GM20000 (cell line): ENCODE measurements around the gene BCL2L2.
A peak's percentile ranks its signal among the peaks of the same experiment; 100 is the strongest.

Experiments used
- DNase-seq: peaks from one replicate; pipeline ENCODE4 v3.0.0; 2012; ENCODE audit warnings: low spot score
- TF ChIP-seq, protein P1 (sequence below): IDR thresholded peaks from 2 replicates; pipeline ENCODE4 v1.5.1; 2012; ENCODE audit warnings: mild to moderate bottlenecking, control low read depth; ENCODE audit errors: extremely low read depth, missing control alignments

Gene BCL2L2

GRCh38 chr14:23297096-23297495 lies 9.5 kb upstream of the BCL2L2 start:
- DNase-seq, result no peak
- TF ChIP-seq, protein P1, sequence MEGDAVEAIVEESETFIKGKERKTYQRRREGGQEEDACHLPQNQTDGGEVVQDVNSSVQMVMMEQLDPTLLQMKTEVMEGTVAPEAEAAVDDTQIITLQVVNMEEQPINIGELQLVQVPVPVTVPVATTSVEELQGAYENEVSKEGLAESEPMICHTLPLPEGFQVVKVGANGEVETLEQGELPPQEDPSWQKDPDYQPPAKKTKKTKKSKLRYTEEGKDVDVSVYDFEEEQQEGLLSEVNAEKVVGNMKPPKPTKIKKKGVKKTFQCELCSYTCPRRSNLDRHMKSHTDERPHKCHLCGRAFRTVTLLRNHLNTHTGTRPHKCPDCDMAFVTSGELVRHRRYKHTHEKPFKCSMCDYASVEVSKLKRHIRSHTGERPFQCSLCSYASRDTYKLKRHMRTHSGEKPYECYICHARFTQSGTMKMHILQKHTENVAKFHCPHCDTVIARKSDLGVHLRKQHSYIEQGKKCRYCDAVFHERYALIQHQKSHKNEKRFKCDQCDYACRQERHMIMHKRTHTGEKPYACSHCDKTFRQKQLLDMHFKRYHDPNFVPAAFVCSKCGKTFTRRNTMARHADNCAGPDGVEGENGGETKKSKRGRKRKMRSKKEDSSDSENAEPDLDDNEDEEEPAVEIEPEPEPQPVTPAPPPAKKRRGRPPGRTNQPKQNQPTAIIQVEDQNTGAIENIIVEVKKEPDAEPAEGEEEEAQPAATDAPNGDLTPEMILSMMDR, result no peak

DNA sequence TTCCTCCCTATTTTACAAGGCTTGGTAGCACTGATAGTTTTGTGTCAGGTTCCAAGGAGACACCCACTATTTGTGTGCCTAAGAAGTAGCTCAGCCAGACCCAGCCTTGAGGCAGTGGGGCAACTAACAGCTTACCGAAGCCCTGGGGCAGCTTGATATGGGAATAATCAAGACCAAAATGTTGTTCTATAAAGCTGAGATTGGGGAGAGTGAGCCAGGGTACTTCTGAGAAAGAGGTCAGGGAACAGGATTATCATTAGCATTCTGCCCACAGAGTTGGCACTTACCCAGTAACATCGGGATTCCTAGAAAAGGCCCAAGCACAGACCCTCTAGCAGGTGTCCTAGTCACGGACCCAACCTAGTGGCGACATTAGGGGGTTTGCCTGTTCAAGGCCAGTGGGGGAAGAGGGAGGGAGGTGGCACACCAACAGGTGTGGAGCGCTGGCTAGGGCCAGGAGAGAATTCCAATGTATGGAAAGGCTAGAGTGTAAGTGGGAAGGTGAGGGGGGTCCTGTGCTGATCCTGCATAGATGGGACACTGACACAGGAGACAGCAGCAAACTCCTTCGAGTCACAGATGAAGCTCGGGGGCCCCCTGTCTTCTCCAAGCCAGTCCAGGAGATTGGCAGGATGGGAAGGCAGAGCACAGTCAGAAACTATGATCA lies 8.9 kb upstream of the BCL2L2 start:
- TF ChIP-seq, protein P1, result no peak

GRCh38 chr14:23299211-23299957 lies 7.2 kb upstream of the BCL2L2 start:
- TF ChIP-seq, protein P1, result no peak
- DNase-seq, result no peak

More for the DNA sequence above, 8.9 kb upstream of the BCL2L2 start:
- DNase-seq, result no peak

- TF ChIP-seq, protein P1, result no peak
- DNase-seq, result no peak
These were observed 6.5 kb upstream of the BCL2L2 start for GRCh38 chr14:23299986-23300686.

GRCh38 chr14:23300687-23301223 lies 5.9 kb upstream of the BCL2L2 start:
- DNase-seq, result peak; percentile 19
- TF ChIP-seq, protein P1, result no peak

GRCh38 chr14:23301288-23301968 lies 5.2 kb upstream of the BCL2L2 start:
- TF ChIP-seq, protein P1, result peak; percentile 91
- DNase-seq, result peak; percentile 99

DNA sequence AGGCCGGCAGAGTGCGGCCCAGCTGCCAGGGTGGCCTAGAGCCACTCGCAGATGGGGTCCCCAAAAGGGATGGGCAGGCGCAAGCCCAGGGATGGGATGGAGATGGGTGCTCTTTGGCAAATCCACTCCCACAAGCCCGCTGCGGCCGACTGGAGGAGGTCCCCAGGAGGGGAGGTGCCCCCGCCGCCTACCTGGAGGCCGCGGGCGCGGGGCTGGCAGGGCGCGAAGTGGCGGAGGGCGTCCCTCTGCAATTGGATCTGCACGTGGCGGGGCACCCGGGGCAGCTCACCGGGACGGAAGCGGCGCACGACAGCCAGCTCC lies 4.7 kb upstream of the BCL2L2 start:
- DNase-seq, result no peak
- TF ChIP-seq, protein P1, result no peak
